Measurements from ENCODE around the gene GZMB.
"Not testable (repeated sequence)": the region's sequence is repeated elsewhere in the genome, so short reads cannot be mapped to it uniquely, and the experiment has no call there.

Gene GZMB, protein sequence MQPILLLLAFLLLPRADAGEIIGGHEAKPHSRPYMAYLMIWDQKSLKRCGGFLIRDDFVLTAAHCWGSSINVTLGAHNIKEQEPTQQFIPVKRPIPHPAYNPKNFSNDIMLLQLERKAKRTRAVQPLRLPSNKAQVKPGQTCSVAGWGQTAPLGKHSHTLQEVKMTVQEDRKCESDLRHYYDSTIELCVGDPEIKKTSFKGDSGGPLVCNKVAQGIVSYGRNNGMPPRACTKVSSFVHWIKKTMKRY

DNA sequence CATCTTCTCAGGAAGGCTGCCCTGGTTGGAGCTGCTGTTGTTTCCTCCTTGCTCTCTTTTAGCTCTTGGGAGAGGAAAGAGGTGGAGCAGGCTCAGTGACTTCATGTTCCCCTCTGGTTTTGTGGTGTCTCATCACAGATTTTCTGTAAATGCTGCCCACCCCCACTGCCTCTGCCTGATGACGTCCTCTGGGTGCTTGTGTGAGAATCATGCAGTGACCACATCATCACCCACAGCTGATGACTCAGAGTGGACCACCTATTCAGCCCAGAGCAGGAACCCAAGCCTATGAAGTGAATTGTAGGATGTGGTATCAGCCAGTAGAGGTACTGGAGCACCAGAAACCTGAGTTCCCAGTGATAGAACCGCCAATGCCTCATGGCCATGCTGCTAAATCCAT is at the start of gene GZMB:
TSS of gene GZMB (minus strand) at position 33 of the 400 bp plus-strand sequence. CDS start at position 3, 30 bp downstream.
- no peak for DNase-seq (ENCODE audit: low read depth in 2 of 2)

DNA sequence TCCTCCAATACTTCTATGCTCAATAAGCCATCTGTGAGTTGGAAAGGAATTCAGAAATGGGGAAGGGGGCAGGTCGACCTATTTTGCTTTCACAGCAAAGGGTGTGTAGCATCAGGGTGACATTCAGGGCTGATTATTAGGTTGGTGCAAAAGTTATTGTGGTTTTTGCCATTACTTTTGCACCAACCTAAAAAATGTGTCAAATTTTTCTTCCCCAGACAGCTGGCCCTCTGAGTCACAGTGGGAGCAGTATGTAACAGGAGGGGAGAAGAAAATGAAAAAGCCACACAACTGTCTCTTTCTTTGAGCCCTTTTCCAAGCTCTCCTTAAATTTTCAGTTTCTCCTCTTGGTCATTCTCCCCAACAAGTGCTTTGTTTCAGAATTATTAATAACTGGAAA is 47.1 kb upstream of the GZMB start:
- no peak for DNase-seq (ENCODE audit: low read depth in 2 of 2)

DNA sequence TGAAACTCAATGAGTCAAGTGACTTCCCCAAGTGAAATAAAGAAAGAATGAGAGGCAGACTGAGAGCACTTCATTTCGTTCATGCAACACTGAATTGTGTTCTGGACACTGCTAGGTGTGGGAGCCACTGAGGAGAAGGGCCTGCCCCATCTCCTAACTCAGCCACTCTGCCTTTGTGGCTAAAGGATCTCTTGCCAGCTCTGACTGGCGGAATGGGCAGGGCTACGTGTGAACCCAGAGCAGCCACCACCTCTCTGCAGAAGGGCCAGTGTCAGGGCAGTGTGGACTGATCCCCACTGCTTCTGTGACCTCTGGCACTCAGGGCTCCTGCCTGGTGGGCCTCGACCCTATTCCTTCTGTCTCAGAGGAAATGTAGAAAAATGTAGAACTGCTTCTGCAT is 46.5 kb upstream of the GZMB start:
- DNase-seq (ENCODE audit: low read depth in 2 of 2), result no peak

DNA sequence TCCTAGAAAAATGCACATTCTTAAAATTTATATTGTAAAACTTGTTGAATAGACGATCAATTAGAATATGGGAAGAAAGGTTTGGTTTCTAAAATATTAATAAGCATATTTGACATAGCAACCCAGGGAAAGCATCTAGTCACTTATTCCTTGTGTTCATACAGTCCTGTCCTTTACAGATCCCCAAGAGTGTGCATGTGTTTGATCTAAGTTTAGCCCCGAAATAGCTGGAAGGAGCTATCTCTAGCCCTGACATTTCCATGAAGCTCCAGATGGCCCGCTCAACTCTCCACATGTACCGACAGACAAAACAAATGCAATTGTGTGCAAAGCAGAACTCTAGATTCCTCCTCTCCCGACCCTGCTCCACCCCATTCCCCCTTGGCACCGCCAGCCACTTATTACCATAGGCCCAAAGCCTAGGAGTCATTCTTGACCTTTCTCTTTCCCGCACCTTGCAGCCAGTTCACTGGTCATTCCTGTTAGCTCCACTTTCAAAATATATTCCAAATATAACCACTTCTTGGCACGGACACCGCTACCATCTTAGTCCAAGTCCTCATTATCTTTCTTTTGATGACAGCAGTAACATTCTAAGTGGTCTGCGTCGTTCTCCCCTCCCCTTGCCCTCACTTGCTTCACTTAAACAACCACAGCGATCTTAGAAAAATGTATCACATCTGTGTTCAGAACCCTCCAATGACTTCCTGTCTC is 45.4 kb upstream of the GZMB start:
- DNase-seq (ENCODE audit: low read depth in 2 of 2), result no peak

DNA sequence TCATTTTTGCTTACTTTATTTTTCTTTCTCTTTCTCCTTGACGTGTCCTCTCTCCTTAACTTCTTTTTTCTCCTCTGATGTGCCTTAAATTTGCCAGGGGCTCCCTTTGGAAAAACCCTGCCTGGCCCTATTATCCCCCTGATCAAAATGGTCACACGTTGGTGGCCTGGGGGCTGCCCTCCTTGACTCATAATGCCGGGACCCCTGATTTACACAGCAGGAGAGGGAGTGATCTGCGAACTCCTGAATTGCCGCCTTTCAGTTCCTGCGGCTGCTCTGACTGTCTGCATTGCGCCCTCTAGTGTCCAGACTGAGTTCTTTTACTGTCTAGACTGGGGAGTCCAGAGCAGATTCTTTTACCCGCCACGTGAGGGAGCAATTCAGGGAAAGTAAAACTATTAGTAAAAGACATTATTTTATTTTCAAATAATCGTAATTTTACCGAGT is 44.8 kb upstream of the GZMB start:
- DNase-seq (ENCODE audit: low read depth in 2 of 2), result peak; percentile 34 to 62

DNA sequence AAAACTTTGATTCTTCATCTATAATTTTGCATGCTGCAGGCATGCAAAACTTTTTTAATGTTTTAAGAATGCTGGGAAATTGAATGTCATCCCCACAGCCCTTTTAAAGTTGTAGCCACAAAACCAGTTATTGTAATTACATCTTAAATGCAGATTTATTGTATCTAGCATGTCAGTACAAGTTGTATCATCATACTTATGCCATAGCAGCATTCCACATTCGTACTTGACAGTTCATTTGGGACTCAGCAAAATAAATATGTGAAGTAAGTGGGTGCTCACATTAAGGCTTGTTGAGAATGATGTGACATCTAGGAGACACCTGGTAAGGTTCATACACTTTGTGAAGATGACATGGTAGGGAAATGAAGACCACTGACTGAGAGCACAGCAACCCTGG is 44.0 kb upstream of the GZMB start:
- DNase-seq (ENCODE audit: low read depth in 2 of 2), result no peak

DNA sequence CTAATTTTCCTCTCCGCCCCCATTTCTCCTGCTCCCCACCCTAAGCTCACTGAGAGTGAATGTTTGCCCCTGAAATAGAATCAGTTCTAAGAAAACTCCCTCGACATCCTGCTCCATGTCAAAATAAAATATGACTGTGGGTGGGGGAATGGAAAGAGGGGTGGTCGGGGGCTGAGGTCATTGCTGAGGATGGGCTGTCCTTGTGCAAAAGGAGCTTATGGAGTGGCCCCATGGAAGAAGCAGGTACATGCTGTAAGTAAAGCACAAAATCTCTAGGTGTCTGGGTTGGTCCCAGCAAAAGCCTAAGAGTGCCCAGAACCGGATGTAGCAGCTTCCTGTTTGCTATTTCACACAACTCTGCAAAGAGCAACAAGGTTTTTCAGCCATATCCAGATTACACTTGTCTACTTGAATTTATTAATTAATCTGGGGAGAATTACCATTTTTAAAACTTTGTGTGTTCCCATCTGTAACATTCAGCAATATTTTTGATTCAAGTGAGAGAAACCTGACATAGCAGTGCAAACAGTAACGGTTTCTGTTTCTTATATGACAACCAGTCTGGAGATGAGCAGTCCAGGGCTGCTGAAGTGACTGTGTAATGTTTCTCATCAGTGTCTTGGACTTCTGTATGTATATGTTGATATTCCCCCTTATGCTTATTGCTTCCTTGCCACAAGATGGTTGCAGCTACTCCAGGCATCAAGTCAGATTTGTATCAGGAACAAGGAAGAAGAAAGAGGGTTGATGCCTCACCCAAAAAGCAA is 40.4 kb upstream of the GZMB start:
- DNase-seq (ENCODE audit: low read depth in 2 of 2), result no peak

DNA sequence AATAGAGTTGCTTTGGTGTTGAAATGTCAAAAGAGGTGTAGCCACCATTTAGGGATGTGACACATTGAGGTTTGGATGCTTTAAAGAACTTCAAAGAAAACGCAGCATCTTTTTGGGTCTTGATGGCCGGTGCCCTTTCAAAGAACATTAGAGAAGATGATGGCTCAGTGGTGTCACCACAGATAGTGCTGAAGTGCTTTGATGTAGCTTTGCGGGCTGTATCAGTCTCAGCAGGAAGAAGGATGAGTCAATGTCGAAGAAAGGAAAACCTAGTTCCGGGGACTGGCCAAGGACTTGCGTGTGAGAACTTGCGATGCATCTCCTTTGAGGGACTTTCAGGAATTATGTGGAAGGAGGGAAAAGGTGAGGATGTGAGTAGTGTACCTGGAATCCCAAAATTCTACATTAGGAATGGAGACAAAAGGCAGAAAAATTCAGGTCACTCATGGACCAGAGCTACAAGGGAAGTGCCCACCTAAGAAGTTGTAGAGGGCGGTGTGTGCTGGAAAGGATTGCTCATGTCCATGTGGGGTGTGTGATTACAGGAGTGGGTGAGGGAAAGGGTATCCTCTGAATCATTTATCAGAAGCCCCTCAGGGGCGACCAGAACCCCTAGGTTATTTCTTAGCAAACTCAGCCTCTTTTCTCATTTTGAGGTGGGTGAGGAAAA is 39.7 kb upstream of the GZMB start:
- DNase-seq (ENCODE audit: low read depth in 2 of 2), result peak in 1 of 2 donors; percentile 33

DNA sequence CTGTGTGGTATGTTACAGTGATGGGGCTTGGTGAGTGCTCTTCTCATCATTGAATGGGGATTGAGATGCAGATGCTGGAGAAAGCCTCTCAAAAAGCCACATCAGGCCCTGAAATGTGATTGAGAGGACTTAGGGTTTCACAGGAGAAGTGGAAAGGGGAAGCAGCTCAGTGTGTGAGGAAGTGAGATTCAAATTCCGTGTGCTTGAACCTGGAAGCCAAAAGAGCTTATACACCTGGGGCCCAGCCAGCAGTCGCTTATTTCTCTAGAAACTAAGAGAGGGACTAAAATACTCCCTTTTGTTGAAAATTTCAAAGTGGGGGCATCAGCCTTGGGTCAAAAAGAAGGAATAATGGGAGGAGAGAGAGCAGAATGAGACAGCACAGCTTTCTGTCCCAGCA is 39.1 kb upstream of the GZMB start:
- no peak for DNase-seq (ENCODE audit: low read depth in 2 of 2)

DNA sequence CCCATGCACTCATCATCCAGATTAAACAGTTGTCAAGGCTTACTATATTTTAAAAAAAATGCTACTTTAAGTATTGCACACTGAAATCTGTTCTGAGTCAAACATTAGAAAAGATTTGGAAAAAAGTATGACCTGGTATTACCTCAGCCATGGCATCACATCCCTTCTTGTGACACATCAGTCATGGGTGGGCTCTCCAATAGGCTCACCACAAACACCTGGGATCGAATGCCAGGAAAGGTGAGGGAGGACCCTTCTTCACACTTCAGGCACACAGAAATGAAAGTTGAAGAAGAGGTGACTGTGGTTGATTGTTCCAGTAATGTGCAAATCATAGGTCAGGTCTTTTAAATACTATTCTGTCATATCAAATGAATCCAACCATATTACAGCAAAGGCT is 36.6 kb upstream of the GZMB start:
- DNase-seq (ENCODE audit: low read depth in 2 of 2), result no peak

DNA sequence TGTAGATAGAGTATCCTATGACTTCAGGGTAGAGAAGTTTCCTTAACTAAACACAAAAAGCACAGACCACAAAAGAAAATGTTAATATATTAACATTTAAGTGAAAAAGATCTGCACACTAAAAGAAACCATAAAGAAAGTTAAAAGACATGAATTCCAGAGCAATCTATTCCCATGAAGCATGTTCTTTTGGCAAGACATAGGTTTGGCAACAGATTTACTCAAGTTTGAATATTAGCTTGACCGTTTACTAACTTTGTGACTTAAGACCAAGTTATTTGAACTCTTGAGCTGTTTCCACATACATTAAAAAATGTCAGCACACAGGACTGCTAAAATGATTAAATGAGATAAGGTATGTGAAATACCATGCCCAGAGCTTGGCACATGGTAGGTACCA is 35.7 kb upstream of the GZMB start:
- no peak for DNase-seq (ENCODE audit: low read depth in 2 of 2)

DNA sequence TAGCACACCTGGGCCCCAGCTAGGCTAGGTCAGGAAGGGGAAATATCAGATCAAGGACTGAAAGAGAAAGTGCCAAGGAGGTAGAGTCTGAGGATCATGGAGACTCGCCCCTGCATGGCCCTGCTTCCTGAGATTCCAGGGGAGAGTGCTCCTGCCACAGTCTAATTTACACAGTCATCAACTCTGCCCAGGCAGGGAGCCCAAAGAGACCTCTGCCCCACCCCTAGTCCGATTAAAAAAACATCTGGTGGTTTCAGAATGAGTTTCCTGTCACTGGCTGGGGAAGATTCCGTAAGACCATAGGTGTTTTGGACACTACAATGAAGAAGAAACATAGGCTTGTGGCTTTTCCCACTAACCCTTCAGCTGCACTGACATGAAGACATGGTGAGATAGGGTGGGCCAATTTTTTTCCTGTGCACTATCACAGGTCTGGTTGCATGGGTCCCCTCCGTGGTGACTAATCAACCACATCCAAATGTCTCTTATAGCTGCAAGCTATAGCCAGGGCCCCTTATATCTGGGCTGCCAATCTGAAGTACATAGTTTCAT is 31.5 kb upstream of the GZMB start:
- DNase-seq (ENCODE audit: low read depth in 2 of 2), result no peak

DNA sequence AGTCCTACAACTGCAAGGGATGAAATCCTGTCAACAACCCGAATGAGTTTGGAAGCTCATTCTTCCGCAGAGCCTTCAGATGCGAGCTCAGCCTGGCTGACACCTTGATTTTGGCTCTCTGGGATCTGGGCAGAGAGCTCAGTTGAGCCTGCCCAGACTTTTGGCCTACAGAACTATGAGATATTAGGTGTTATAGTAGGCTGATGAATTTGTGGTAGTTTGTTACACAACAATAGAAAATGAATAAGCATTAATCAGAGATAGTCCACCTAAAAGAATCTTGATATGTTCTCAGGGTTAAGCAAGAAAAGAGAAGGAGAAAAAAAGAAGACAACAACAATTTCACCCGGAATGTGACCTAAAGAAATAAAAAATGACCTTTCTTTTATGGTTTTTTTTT is 30.4 kb upstream of the GZMB start:
- no peak for DNase-seq (ENCODE audit: low read depth in 2 of 2)

DNA sequence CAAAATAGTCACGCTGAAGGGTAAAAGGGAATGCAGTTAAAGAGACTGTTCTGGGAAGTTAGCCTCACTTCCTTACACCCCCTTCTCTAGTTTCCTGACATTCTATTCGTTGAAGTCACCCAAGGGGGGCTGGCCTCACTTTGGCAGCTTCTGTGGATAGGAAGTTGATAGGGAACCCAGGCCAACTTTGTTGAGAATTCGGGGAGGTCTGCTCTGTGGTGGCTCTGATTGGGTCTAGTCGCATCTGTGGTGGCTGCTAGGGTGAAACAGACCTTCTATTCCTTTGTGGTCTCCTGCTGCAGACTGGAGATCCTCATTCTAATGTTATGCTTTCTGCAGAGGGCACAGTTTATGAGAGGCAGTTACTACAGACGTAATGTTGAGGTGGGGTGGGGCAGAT is 28.8 kb upstream of the GZMB start:
- no peak for DNase-seq (ENCODE audit: low read depth in 2 of 2)

DNA sequence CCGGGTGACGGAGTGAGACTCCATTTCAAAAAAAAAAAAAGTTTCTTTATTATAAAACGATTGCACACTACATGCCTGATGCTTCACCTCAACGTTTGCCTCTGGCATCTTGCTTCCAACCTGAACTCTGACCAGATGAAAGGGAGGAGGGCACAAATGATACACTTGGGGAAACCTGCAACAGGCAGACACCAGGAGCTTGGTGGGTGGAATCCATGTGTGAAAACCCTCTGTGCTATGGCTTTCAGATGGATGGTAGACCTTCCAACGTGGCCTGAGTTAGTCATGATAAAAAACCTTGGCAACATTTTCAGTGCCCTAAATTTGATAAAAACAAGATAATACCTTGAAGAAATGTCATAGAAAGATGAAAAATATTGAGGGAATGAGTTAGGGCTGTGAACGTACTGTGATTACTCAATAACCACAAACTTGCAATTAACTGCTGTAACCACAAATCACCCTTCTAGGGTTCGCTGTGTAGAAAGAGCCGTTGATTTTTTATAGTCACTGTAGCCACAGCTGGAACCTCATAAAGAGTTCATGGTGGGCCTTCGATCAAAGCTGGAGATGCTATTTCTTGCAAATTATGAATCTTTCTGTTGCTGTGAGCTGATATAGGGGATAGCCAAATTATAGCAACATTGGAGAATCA is 26.1 kb upstream of the GZMB start:
- DNase-seq (ENCODE audit: low read depth in 2 of 2), result no peak

DNA sequence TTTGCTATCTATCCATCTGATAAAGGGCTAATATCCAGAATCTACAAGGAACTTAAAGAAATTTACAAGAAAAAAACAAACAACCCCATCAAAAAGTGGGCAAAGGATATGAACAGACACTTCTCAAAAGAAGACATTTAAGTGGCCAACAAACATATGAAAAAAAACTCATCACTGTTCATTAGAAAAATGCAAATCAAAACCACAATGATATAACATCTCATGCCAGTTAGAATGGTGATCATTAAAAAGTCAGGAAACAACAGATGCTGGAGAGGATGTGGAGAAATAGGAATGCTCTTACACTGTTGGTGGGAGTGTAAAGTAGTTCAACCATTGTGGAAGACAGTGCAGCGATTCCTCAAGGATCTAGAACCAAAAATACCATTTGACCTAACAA is 14.4 kb upstream of the GZMB start:
- DNase-seq (ENCODE audit: low read depth in 2 of 2), result not testable (repeated sequence)

DNA sequence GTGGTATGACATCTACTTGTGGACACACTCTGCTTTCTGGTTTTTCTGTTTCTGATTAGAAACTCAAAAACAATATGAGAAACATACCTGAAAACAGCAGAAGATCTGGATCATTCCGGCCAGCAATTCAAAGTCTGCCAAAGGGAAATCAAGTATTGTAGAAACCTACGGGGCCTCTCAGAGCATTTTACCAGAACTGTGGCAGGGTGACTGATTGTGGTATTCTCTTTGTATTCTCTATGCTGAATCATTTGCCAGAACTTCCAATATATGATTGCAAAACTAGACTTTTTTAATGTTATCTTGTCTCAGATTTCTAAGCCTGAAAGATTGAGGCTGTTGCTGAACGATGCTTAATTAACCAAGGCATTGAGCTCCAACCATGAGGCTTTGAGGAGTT is 5.9 kb upstream of the GZMB start:
- DNase-seq (ENCODE audit: low read depth in 2 of 2), result no peak

DNA sequence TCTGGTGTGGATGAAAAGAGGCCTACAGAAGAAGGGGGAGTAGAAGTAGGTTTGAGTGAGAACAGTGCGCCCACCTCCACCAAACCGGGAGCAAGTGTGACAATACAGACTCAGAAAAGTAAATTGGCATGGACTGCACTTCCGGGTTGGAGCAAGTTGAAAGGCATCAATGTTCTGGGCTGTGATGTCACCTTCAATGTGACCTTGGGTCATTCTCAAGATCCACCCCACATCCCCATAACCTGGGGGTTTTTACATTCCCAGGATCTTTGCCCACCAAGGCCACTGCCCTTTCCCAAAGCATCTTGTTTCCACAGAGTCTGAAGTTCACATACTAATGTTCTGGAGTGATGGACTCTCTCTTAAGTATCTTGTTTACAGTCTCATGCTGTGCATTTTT is 5.3 kb upstream of the GZMB start:
- no peak for DNase-seq (ENCODE audit: low read depth in 2 of 2)

DNA sequence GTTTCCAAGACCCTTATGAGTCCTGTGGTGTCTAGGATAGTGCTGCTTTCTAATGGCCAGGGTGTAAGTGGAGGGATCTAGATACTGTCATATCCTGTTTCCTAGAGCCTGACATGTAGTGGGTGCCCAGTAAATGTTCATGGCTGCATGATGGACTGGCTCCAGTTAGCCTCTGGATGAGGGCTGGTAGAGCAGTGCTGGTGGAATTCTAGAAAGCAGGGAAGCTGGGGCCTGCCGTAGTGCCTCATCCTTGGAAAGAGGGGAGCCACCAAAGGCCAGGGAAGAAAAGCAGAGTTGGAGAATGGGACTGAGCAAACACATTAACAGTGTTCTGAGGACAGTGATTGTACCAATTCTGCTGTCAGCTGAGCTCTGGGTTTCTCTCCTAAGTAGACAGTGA is 637 bp downstream of the GZMB start:
- no peak for DNase-seq (ENCODE audit: low read depth in 2 of 2)

DNA sequence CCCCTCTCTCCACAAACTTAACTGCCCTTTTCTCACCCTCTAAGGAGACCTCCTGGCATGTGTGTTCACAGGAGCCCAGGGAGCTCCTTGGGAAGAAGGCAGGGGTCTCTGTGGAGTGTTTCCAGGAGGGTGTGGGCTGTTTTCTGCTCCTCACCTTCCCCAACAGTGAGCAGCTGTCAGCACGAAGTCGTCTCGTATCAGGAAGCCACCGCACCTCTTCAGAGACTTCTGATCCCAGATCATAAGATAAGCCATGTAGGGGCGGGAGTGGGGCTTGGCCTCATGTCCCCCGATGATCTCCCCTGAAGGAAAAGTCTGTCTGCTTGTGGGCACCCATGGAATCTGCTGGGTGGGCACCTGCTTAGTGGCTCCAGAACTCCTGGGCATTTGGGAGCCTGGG is 1.2 kb downstream of the GZMB start:
- DNase-seq (ENCODE audit: low read depth in 2 of 2), result no peak

DNA sequence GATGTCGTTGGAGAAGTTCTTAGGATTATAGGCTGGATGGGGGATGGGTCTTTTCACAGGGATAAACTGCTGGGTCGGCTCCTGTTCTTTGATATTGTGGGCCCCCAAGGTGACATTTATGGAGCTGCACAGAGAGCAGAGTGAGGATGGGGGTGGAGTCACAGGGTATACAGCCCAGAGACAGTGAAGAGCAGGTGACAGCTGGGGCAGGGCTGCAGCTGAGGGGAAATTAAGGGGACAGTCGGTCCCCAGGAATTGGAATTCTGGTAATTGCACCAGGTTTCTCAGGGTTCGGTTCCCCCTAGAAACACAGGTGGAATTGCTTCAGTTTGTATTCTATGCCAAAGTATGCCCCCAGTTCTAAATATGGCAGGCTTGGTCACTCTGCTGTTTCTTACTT is 1.7 kb downstream of the GZMB start:
- no peak for DNase-seq (ENCODE audit: low read depth in 2 of 2)
